Measurements from ENCODE around the gene OR10AD1. TPM values are rescaled to one million over a fixed set of nuclear protein-coding genes. Genes with fewer than 3 reads are reported as not detected.

OR10AD1 gene
- total and polyA plus RNA-seq, 9 of the 15 experiments (the other 6 are each of a cell fraction or from before 2014, with no cell fraction given), result not detected

GRCh38 chr12:48182631-48183030 lies 20.5 kb downstream of the OR10AD1 start (continued):
- no peak for TF ChIP-seq ILK (tag; IDR thresholded peaks at IDR 0.05; ENCODE audit: borderline replicate concordance, low read depth)
- TF ChIP-seq, protein P1, sequence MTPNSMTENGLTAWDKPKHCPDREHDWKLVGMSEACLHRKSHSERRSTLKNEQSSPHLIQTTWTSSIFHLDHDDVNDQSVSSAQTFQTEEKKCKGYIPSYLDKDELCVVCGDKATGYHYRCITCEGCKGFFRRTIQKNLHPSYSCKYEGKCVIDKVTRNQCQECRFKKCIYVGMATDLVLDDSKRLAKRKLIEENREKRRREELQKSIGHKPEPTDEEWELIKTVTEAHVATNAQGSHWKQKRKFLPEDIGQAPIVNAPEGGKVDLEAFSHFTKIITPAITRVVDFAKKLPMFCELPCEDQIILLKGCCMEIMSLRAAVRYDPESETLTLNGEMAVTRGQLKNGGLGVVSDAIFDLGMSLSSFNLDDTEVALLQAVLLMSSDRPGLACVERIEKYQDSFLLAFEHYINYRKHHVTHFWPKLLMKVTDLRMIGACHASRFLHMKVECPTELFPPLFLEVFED (CRISPR knock-in tag; conservative IDR thresholded peaks at IDR 0.05), result no peak
- no peak for TF ChIP-seq RBM39 (optimal IDR thresholded peaks at IDR 0.05; ENCODE audit: low read depth, low read length)
- no peak for TF ChIP-seq JUNB (CRISPR knock-in tag; conservative IDR thresholded peaks at IDR 0.05)
- no peak for TF ChIP-seq DLX4 (CRISPR knock-in tag; IDR thresholded peaks at IDR 0.05)
- TF ChIP-seq MTA2 (IDR thresholded peaks at IDR 0.05; ENCODE audit: low read depth), result no peak
- TF ChIP-seq NR4A1 (CRISPR knock-in tag; IDR thresholded peaks at IDR 0.05), result no peak
- no peak for TF ChIP-seq NR4A1 (tag; IDR thresholded peaks at IDR 0.05)
- TF ChIP-seq ZKSCAN3 (CRISPR knock-in tag; IDR thresholded peaks at IDR 0.05), result no peak
- no peak for TF ChIP-seq NFATC3 (IDR thresholded peaks at IDR 0.05)
- no peak for TF ChIP-seq TAL1 (IDR thresholded peaks at IDR 0.05)

All from K562 (cell line).